Hematopoietic multipotent progenitor cell treated with erythropoietin and hydrocortisone succinate and interleukin-3 and kit ligand, for 17 days (in vitro differentiated cells): ENCODE results near the gene AQP3.
"Not testable (repeated sequence)": the region's sequence is repeated elsewhere in the genome, so short reads cannot be mapped to it uniquely, and the experiment has no call there.

Experiments
- DNase-seq: peaks from one replicate; pipeline ENCODE4 v3.0.0-alpha.2; 2015; ENCODE audit warnings: low spot score

The AQP3 gene

DNA sequence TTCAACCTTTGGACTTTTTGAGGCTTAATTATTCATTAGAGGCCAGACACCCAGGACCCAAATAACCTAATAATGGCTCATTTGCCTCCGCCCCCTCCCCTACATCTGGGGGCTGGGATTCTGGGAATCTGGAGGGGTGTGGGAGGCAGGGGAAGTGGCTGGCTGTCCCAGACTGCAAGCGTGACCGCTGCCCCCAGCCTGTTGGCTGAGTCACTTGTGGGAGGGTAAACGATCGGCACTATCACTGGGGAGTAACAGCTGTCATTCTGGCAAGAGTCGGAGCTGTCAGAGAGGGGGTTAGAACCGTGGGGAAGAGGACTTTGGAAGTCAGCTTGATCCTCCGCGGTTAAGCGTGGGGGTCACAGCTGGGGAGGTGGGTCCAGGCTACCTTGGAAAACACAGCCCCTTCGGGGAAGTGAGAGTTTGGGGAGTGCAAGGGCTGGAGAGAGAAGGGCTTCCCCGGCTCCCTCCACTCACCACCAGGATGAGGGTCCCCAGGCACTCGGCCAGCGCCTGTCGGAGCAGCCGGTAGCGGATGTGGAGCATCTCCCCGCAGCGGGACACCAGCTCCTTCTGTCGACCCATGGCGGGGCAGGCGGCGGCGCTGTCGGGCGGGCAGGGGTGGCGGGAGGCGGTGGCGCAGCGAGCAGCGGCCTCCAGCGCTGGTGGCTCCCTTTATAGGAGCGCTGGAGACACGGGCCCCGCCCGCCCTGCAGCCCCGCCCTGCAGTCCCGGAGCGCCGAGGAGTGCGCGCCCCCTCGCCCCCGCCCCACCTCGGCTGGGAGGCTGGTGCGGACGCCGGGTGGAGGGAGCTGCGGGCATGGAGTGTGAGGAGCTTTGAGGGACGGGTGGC lies at the start of gene AQP3:
AQP3 (minus strand) TSS at position 648 of the 853 bp plus-strand sequence; CDS start at position 585, 63 bp downstream.
- peak; percentile 76 for DNase-seq

DNA sequence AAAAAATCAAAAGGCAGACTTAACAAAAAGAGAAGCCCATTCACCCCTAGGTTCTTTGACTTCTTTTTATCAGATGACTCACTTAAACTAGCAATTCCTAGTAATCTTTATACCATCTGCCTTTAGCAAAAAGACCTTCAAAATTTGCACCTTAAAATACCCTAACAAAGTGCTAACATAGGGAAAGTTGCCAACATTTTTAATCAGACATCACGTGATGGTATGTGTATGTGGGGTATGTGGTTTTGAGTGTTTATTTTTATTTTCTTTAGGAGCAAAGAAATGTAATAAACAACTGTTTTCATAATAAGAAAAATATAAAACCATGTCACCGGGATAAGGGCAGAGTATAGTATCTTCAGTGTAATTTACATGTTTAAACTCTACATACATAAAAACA lies 46.4 kb upstream of the AQP3 start:
- DNase-seq = peak; percentile 43

DNA sequence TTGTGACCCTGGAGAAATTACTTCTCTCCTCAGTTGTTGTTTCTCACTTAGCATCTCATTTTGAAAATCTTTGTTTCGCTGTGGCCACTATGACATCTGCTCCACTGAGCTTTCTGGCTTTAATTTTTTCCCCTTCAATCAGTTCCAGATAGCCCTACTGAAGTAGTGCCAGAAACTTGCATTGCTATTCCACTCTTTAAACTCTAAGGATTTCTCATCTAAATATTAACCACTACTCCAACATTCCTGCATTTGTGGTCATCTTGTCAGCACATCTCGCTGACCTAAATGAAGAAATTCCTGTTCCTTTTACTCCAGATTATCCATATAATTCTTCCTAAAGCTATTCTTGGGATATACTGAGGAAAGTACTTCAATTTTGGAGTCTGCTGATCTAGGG lies 41.7 kb upstream of the AQP3 start:
- no peak for DNase-seq

DNA sequence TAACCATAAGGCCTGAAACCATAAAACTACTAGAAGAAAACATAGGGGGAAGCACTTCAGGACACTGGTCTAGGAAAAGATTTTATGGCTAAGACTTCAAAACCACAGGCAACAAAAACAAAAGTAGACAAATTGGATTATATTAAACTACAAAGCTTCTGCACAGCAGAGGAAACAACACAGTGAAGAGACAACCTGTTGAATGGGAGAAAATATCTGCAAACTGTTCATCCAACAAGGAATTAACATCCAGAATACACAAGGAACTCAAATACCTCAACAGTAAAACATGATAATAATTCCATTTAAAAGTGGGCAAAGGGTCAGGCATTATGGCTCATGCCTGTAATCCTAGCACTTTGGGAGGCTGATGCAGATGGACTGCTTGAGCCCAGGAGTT lies 37.9 kb upstream of the AQP3 start:
- DNase-seq = not testable (repeated sequence)

DNA sequence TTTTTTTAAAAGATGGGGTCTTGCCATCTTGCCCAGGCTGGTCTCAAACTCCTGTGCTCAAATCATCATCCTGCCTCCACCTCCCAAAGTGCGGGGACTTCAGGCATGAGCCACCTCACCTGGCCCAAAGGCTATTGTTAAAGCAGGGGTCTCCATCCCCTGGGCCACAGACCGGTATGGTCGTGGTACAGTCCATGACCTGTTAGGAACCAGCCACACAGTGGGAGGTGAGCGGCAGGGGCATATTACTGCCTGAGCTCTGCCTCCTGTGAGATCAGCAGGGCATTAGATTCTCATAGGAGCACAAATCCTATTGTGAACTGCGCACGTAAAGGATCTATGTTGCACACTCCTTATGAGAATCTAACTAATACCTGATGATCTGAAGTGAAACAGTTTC lies 33.6 kb upstream of the AQP3 start:
- no peak for DNase-seq

DNA sequence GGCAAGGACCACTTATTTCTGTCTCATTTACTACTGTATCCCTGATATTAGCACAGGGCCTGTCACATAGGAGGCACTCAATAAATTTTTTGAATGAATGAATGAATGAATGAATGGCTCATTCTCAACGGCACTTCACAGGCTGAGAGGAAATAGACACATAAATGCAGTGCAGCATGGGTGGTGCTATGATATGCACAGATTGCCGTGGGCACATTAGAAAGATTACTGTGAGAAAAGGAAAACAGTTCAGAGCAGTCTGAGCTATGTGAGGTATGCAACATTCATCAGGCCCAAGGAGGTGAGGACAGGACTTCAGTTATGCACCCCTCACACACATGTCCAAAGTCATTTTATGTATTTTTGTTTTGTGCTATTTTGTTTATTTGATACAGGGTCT lies 32.7 kb upstream of the AQP3 start:
- no peak for DNase-seq

DNA sequence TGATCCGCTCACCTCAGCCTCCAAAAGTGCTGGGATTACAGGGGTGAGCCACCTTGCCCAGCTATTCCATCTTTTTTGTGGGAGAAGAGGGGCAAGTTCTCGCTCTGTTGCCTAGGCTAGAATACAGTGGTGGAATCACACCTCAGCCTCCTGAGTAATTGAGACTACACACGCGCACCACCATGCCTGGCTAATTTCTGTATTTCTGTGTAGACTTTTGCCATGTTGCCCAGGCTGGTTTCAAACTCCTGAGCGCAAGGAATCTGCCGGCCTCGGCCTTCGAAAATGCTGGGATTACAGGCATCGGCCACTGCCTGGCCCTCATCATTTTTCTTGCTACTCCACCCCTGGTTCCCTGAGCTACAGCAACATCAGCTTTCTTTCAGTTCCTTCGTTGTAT lies 29.1 kb upstream of the AQP3 start:
- DNase-seq = no peak

DNA sequence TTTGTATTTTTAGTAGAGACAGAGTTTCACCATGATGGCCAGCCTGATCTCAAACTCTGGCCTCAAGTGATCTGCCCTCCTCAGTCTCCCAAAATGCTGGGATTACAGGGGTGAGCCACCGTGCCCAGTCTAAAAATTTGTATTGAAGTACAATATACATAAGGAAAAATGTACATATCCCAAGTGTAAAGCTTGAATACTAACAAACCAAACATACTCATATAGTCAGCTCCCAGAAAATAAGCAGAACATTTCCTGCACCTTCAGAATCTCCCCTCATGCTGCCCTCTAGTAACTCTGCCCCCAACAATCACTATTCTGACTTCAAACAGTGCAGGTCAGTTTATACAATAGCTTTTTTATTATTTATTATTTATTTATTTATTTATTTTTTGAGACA lies 28.0 kb upstream of the AQP3 start:
- DNase-seq = no peak

DNA sequence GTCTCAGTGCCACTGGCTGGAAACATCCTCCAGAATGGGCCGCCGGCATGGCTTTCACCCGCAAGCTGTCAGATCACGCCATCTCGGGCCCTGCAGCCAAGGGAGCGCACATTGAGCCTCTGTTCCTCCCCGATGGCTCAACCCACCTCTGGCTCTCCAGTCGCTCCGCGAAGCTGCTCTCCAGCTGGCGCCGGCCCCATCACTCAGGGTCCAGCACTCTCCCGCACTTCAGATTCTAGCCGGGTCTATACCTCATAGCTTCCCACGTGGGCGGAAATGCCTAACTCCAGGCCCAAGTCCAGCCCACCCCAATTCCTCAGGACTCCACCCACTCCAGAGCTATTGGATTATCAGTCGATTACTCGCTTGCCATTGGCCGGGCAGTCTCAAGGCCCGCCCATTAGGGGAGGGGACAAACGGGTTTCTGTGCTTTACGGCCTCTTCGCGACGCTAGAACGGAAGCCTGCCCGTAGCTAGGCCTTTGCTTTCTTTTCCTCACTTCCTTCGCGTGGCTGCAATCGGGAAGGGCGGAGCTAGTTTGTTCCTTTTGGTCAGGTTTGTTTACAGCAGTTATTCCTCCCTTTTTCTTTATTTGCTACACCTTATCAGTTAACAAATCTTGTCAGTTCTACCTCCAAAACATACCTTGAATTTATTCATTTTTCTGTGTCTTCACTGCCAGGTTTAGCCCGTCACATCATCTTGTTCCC lies 26.4 kb upstream of the AQP3 start, which contains the start of gene NOL6:
NOL6 (minus strand) TSS at position 282 of the 710 bp plus-strand sequence; CDS start at position 200, 82 bp downstream.
- peak; percentile 100 for DNase-seq

DNA sequence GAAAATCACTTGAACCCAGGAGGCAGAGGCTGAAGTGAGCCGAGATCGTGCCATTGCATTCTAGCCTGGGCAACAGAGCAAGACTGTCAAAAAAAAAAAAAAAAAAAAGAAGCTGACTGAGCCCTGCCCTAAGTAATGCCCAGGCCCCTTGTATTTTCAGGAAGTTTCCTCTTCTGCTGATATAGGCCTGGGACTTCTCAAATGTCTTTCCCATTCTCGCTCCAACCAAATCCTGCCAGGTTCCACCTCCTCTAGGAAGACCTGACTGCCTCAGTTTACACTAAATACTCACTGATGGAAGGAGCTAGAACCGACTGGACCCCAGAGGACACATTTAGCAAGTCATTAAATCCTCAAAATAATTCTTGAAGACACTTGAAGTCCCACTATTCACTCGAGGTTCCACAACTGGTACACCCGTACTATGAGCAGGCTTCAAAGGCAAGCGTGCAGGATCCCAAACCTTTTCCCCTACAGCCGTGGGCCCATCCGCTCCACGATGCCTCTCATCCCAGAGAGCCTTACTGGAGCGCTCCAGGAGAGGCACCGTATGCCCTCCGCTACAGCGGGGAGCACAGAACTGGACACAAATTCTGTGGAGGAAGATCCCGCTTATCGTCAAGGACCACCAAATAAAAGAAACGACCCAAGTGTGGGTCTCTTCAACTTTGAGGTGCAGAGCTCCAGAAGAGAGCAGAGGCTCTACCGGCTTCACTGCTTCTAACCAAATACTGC lies 25.7 kb upstream of the AQP3 start:
- DNase-seq = peak; percentile 16

DNA sequence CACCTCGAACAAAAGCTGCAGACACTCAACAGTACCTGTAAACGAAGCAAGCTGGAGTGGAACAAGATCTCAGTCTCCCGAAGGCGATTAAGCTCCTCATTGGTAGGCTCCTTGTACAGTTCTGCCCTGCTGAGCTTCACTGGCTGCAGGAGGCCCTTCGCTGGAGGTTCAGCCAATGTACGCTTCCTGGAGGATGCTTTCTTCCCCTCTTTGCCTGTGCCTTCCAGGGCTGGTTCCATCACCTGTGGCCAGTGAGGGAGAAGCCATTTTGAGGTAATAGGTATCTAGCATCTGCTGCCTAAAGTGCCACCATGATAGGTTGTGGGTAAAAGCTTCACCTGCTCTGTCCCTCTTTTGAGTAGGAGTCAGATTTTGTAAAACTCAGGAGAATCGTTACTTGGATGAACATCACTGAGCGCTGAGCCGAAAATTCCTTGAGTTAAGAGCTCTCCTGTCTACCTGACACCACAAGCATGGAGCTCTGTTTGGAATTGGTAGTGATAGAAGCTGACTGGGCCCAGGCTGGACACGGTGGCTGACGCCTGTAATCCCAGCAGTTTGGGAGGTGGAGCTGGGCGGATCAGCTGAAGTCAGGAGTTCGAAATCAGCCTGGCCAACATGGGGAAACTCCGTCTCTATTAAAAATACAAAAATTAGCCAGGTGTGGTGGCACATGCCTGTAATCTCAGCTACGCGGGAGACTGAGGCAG lies 24.9 kb upstream of the AQP3 start:
- DNase-seq = no peak

DNA sequence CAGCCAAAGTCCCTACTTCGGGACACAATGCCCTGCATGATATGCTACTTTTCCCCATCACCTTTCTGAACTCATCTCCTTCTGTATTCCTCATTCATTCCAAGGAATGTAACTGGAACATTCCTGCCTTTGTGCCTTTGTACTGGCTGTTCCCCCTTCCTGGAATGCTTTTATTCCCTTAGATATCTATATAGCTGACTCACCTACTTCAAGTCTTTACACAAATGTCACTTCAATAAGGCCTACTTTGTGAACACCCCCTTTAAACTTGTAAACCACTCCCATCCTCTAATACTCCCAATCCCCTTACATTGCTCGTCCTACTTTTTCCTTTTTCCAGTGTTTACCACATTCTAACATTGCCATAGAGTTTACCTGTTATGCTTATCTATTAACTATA lies 24.0 kb upstream of the AQP3 start:
- DNase-seq = no peak

DNA sequence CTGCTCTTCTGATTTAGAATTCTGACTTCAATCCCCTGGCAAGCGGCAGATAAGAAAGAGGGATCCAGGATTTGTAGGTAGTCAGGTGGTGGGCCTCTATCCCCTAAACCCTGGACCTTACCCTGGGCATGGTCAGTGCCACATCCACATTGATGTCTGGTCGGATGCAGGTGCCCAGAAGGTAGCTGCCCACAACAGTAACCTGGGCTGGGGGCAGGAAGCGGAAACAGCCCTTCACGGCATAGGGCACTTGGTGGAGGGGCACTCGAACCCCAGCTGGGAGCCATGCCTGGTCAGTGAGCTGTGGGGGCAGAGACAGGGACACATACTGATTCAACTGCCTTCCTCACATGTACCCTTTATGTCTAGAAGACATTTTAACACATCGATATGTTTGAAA lies 22.5 kb upstream of the AQP3 start:
- no peak for DNase-seq

DNA sequence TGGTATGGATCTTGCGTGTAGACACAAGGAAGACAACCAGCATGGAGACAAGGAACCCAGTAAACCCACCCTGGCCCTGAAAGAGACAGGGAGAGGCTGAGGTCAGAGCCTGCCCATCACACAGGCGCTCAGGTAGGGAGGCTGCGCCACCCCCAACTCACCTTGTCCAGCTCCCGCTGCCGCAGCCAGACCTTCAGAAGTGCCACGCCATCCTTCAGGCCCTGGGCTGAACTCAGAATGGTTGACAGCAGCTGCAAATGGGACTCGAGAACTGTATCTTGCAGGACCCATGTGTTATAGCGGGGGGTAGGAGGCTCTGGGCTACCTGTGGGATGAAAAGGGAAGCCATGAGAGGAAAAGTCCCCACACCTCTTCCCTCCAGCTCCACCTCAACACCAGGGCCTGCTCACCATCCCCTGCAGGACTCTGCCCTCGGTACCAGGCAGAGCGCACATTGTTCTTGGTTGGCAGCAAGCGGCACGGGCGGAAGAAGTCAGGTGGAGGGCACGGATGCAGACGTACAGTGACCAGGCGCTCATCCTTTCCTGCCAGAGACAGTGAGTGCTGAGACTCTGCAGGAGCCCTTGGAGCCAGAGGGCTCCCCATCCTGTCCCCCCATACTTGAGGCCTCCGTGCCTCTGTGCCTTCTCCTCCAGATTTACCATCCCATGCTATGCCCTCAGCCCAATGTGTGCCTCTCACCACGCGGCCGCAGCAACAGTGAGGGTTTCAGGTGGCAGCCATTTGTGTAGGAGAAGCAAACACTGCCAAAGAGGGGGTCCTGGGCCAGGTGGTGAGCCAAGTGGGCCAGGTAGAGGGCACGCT lies 21.6 kb upstream of the AQP3 start:
- DNase-seq = no peak

DNA sequence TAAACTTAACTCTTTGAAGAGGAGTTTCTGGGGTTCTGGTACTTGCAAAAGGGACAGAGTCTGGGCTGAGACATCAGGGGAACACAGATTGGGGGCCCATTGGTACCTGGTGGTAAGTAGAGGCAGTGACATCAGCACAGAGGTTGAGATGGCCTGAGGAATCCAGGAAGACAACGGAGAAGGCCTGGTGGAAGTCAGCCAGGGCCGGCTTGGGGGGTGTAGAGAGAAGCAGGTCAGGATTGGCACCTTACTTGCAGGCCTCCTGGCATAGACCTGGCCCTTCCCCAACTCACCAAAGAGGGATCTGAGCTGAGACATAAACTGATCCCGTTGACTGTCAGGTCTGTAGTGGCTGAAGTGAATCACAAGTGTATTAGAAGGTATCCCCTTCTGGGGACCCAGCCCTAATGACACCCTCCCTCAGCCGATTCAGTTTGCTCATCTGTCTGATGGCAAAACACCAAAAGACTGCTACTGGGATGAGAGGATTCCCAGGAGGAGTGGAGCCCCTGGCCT lies 20.9 kb upstream of the AQP3 start:
- DNase-seq = no peak

DNA sequence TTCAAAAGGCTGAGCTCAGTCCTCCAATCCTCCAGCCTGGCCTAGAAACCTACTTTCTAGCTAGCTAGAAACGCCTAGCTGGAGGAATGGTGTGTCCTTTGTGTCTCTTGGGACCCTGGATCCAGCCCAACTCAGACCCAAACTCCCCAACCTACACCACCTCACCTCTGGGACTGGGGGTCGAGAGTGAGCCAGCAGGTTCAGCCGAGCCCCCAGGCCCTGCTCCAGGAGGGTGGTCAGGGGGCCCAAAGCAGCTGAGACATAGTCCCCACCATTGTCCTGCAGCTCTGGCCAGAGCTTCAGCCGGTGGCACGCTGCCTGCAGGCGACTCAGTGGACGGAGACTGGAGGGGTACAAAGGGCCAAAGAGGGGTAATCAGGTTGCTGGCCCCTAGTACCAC lies 20.1 kb upstream of the AQP3 start:
- DNase-seq = no peak

DNA sequence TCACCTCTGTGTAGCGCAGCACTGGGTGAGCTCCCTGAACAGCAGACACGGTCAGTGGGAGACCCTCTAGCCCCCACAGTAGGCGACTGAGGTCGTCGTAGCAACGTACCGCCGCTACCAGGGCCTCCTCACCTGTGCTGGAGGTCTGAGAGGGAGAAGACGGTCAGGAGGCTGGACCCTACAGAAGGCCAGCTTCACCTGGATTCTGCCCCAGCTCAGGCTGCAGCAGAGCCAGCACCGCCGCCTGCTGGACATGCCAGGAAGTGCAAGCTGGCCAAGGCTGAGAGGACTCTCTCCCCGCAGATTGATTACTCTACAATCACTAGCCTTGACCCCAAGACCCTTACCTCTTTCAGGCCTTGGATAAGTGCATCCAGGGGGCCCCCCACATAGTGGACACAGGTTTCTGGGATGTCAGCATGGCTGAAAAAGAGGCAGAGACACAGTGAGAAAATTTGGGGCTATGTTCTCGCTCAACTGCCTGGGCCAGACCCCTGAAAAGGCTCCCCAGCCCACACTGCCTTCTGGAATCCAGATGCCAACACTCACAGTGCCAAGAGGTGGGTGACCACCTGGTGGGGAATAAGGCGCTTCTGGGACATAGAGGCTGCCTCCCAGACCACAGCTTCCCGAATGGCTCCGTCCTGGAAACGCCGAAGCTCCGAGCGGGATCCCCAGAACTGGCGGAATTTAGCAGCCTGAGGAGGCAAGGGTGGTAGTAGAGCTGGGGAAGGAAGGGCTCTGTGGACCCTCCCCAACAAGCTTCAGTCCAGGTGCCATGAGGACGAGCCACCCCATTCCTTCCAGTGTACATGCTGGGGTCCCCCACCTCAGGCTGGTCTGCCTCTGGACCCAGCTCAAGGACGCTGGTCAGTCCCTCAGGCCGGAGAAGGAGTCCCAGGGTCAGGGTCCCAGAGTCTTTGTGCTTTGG lies 19.4 kb upstream of the AQP3 start:
- DNase-seq = peak; percentile 78

DNA sequence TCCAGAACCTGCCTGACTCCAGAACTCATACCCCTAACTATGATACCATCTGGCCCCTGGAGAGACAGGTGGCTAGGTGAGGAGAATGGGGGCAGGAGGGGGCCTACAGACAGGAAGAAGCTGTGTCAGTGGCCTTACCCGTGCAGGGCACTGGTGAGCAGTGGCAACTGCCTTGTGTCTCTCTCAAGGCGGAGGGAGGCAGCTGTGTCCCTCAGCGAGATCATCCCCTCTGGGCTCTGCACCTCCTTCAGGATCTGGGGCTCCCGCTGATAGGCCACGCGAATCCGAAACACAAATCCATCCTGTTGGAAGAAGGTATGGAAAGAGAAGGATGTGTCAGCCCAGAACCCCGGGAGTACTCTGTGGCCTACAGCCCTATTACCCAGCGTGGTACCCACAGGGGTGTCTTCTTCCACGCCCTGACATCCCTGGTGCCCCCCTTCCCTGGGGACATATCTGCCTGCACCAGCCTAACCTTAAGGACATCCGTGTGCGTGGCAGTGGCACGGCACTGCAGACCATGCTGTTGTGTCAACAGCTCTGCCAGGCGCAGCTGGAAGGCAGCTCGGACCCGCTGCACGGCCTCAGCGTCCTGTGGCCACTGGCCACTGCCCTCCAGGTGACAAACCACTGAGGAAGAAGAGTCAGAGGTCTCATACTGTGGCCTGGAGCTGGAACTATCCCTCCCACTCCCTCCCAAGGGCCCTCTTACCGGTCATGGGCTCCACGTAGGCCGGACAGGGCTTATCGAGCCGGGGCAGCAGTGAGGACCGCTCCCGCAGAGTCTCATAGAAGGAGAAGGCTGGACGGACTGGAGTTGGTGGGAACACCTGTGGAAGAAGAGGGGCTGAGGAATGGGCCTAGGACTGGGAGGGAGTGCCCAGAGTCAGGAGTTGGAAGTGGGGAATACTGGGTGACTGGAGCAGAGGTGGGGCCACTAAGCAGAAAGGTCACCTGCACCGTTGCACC lies 18.5 kb upstream of the AQP3 start:
- DNase-seq = no peak

DNA sequence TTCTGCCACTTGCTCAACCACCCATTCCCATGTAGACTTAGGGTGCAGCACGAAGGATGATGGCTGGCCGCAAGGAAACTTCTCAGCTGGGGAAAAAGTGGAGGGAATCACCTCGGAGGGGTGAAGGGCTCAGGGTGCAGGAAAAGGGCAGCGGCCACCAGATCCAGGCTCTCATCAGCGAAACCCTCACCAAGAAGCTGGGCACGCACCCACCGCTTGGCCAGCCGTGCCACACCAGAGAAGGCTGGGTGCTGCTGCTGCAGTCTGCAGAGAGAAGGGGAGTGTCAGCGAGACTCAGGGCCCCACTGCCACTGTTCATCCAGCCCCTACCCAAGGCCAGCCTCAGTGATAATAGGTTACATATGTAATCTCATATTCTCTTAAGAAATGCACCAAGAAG lies 17.7 kb upstream of the AQP3 start:
- DNase-seq = no peak
